ENCODE measurements around the gene KLF6. TPM values are rescaled to one million over a fixed set of nuclear protein-coding genes. Genes with fewer than 3 reads are reported as not detected.

Gene KLF6
- total RNA-seq: 35.5 and 83.4 TPM in 2 replicates

GRCh38 chr10:3784510-3785250 is at the start of gene KLF6:
KLF6 (minus strand) TSS chr10:3785209; CDS start chr10:3785014, 195 bp downstream.

Measured in cardiac atrium fibroblast (primary cell).